ENCODE data around the gene CSRP3. TPM values are rescaled to one million over a fixed set of nuclear protein-coding genes. Genes with fewer than 3 reads are reported as not detected.

Gene CSRP3
- total and polyA plus RNA-seq, 10 donors, result 0.08 to 0.17 TPM; not detected in 8

- TF ChIP-seq CTCF (IDR thresholded peaks at IDR 0.05 in 8 of 11, conservative IDR thresholded peaks at IDR 0.05 in 3 of 11) (no peak), POLR2A (IDR thresholded peaks at IDR 0.05) (no peak), POLR2AphosphoS5 (IDR thresholded peaks at IDR 0.05) (no peak)
- Histone ChIP-seq H3K9me3 (no peaks in the 10 kb centered on the region), H3K36me3 (no peaks in the 10 kb centered on the region), H3K4me1 (no peaks in the 10 kb centered on the region), H3K4me3 (no peak overlapping the region), H3K27me3 (replicated peaks in 1 of 7) (no peaks in the 10 kb centered on the region), H3K27ac (no peak overlapping the region)
- 72 to 85% (median 80%) methylated on average over 4 of the region's 4 CpGs for WGBS, 5 donors
- intact Hi-C loops (cut with DNase I; ENCODE audit: low total_unique reads), result no loop called here
- no peak for DNase-seq
Measured at GRCh38 chr11:19209617-19210370, 8.0 kb upstream of the CSRP3 start.

GRCh38 chr11:19208959-19209546 is 7.3 kb upstream of the CSRP3 start:
- Histone ChIP-seq H3K27me3 (replicated peaks in 1 of 7) (no peaks in the 10 kb centered on the region), H3K4me3 (no peak overlapping the region), H3K36me3 (no peaks in the 10 kb centered on the region), H3K9me3 (no peaks in the 10 kb centered on the region), H3K27ac (no peak overlapping the region), H3K4me1 (no peaks in the 10 kb centered on the region)
- intact Hi-C loops (cut with DNase I; ENCODE audit: low total_unique reads), result no loop called here
- no peak for DNase-seq
- 74 to 90% (median 79%) methylated on average over 3 of the region's 3 CpGs for WGBS, 5 donors
- TF ChIP-seq POLR2AphosphoS5 (IDR thresholded peaks at IDR 0.05) (no peak), POLR2A (IDR thresholded peaks at IDR 0.05) (no peak), CTCF (IDR thresholded peaks at IDR 0.05 in 8 of 11, conservative IDR thresholded peaks at IDR 0.05 in 3 of 11) (no peak)

- Histone ChIP-seq H3K36me3 (no peaks in the 10 kb centered on the region), H3K27me3 (replicated peaks in 1 of 7) (no peaks in the 10 kb centered on the region), H3K4me1 (no peaks in the 10 kb centered on the region), H3K9me3 (no peaks in the 10 kb centered on the region), H3K27ac (no peak overlapping the region), H3K4me3 (no peak overlapping the region)
- intact Hi-C loops (cut with DNase I; ENCODE audit: low total_unique reads), result no loop called here
- 92 to 97% (median 94%) methylated on average over 2 of the region's 2 CpGs for WGBS, 5 donors
- DNase-seq, result no peak
- no peak for TF ChIP-seq POLR2A (IDR thresholded peaks at IDR 0.05)
- TF ChIP-seq CTCF (IDR thresholded peaks at IDR 0.05 in 8 of 11, conservative IDR thresholded peaks at IDR 0.05 in 3 of 11), result no peak
- TF ChIP-seq POLR2AphosphoS5 (IDR thresholded peaks at IDR 0.05), result no peak
Measured at GRCh38 chr11:19208181-19208580, 6.4 kb upstream of the CSRP3 start.

GRCh38 chr11:19204836-19205235 is 3.1 kb upstream of the CSRP3 start:
- H3K36me3 ChIP-seq, result no peaks in the 10 kb centered on the region
- intact Hi-C loops (cut with DNase I; ENCODE audit: low total_unique reads), result no loop called here
- no peaks in the 10 kb centered on the region for H3K9me3 ChIP-seq
- H3K27ac ChIP-seq, result no peak overlapping the region
- no peaks in the 10 kb centered on the region for H3K4me1 ChIP-seq
- no peak for DNase-seq
- TF ChIP-seq POLR2AphosphoS5 (IDR thresholded peaks at IDR 0.05) (no peak), POLR2A (IDR thresholded peaks at IDR 0.05) (no peak), CTCF (IDR thresholded peaks at IDR 0.05 in 8 of 11, conservative IDR thresholded peaks at IDR 0.05 in 3 of 11) (no peak)
- H3K4me3 ChIP-seq, result no peak overlapping the region
- 86 to 93% (median 88%) methylated on average over 5 of the region's 5 CpGs for WGBS, 5 donors
- no peaks in the 10 kb centered on the region for H3K27me3 ChIP-seq (replicated peaks in 1 of 7)

Data from spleen (tissue), 11 donors.